Natural killer cell treated with Interleukin-12 subunit alpha and Interleukin-12 subunit beta and Interleukin-15 and Interleukin-18, amount 100 ng/mL, for 72 hours (primary cell): ENCODE data around the gene UGGT2. TPM values are rescaled to one million over a fixed set of nuclear protein-coding genes. Genes with fewer than 3 reads are reported as not detected.
"Not testable (repeated sequence)": the region's sequence is repeated elsewhere in the genome, so short reads cannot be mapped to it uniquely, and the experiment has no call there.

ENCODE experiments used
- ATAC-seq, 2 donors: fragments of 150-1000 bp; cut with Tn5 transposase in 1 of 2; sonication (Bioruptor Pico), chemical (Tn5 transposase) in 1 of 2; 2 replicates each; pipeline ENCODE4 v1.10.0; 2021
- DNase-seq: peaks from one replicate; pipeline ENCODE4 v3.0.0; 2022; ENCODE audit warnings: low spot score
- H3K27ac Mint-ChIP-seq, 2 donors: 1 replicate in 1 of 2; 2 replicates in 1 of 2; pipeline ENCODE4 v1.8.0; 2022; ENCODE audit warnings: mixed read lengths in 2 of 2, mild to moderate bottlenecking in 1 of 2, moderate library complexity in 1 of 2
- H3K27me3 Mint-ChIP-seq, 2 donors: 1 replicate in 1 of 2; 2 replicates in 1 of 2; pipeline ENCODE4 v1.8.0; 2022; ENCODE audit warnings: mixed read lengths in 2 of 2
- H3K36me3 Mint-ChIP-seq: one replicate; pipeline ENCODE4 v1.8.0; 2022; ENCODE audit warnings: mixed read lengths
- H3K4me1 Mint-ChIP-seq, 2 donors: 1 replicate in 1 of 2; 2 replicates in 1 of 2; pipeline ENCODE4 v1.8.0; 2022; ENCODE audit warnings: low read depth in 2 of 2, mixed read lengths in 2 of 2, mild to moderate bottlenecking in 1 of 2
- H3K4me3 Mint-ChIP-seq: one replicate; pipeline ENCODE4 v1.8.0; 2022; ENCODE audit warnings: mixed read lengths
- H3K9me3 Mint-ChIP-seq: 2 replicates; pipeline ENCODE4 v1.8.0; 2022; ENCODE audit warnings: mixed read lengths
- total RNA-seq, 2 donors: library from RNA; stranded (reverse); gene quantifications; one replicate each; pipeline ENCODE4 v1.2.3, GENCODE V29; 2022

The UGGT2 gene
- total RNA-seq, 2 donors from 2014 or later, result 2.3 to 6.0 TPM

DNA sequence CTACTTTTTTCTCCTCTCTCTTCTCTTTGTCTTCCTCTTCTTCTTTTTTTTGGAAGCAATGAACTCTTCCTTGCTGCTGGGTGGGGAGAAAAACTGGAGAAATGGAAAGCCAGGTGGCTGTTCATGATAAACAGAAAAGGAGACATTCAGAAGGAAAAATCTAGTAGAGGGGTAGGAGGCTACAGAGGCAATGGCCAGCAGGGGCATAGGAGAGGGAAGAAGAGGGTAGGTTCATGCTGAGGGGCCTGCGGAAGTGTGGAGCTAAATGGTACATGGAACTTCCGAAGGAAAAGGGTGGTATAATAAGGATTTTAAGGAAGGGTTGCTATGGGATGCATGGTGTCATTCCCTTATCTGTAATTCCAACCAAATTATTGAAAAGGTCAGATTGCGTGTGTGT, 19.2 kb upstream of the UGGT2 start:
- H3K36me3 Mint-ChIP-seq, result no peaks in the 10 kb centered on the region
- H3K4me3 Mint-ChIP-seq, result no peak overlapping the region
- no peak for ATAC-seq
- no peak for DNase-seq
- peaks cover 6% of the 10 kb centered on the region for H3K9me3 Mint-ChIP-seq
- H3K4me1 Mint-ChIP-seq, result no peaks in the 10 kb centered on the region
- peaks cover 0 to 7% of the 10 kb centered on the region in 2 donors for H3K27me3 Mint-ChIP-seq
- no peak overlapping the region for H3K27ac Mint-ChIP-seq

DNA sequence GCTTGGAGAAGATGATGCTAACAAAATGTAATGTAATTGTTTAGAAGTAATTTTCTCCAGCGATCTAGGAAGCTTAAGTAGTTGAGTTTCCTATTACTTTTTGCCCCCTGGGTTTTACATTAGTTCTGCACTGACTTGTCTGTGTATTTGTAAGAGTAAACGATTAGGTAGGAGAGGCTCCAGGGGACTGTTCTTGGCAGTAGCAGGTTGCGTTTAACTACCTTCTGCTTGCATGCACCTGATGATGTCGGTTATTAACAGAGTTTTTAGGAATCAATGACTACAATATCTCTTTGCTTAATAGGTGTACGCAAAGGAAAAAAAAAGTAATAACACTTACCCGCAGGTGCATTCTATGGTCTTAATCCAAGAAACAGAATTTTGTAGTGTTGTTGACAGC, 18.3 kb upstream of the UGGT2 start:
- DNase-seq (no peak), ATAC-seq (no peak)
- Mint-ChIP-seq H3K4me1 (no peaks in the 10 kb centered on the region), H3K4me3 (no peak overlapping the region), H3K27me3 (peaks cover 0 to 4% of the 10 kb centered on the region in 2 donors), H3K36me3 (no peaks in the 10 kb centered on the region), H3K27ac (no peak overlapping the region), H3K9me3 (peaks cover 3% of the 10 kb centered on the region)

DNA sequence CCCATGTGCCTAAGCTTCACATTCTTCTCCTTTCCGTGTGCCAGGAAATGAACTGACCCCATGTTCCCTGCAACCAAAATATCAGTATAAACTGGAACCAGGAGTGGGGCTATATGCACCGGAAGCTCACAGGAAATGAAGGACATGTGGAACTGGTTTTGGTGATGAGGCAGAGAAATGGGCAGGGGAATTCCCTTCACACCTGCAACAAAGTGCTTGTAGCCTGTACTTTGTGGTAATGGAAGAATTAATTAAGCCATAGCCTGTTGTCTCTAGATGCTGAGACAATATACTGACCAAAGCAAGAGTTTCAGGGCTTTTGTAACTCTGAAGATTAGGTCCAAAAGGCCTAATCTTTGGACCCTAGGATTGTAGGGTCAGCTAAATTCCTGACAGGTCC, 15.5 kb upstream of the UGGT2 start:
- ATAC-seq (no peak), DNase-seq (no peak)
- H3K36me3 Mint-ChIP-seq, result no peaks in the 10 kb centered on the region
- H3K27me3 Mint-ChIP-seq, result no peaks in the 10 kb centered on the region
- peaks cover 7% of the 10 kb centered on the region for H3K9me3 Mint-ChIP-seq
- H3K27ac Mint-ChIP-seq, result no peak overlapping the region
- H3K4me3 Mint-ChIP-seq, result no peak overlapping the region
- H3K4me1 Mint-ChIP-seq, result no peaks in the 10 kb centered on the region

DNA sequence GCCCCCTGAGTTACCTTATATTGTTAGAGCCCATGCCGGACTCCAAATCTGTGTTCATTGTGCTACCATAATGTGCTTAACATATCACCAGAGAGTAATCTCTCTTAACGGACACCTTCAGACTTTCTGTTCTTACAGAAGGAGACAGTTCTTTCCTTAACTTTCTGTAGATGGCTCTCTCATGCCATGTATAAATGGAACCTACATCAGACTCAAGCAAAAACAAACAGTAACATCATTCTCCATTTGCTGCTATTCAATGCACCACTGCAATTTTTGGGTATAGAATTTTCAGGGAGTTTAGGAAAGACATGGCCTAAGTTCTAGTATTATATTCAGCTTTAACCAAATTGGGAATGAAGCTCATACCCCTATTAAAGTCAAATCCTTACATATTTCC, 12.6 kb upstream of the UGGT2 start:
- DNase-seq (no peak), ATAC-seq (no peak)
- no peaks in the 10 kb centered on the region for H3K27me3 Mint-ChIP-seq
- H3K4me1 Mint-ChIP-seq, result no peaks in the 10 kb centered on the region
- H3K36me3 Mint-ChIP-seq, result no peaks in the 10 kb centered on the region
- H3K9me3 Mint-ChIP-seq, result peaks cover 13% of the 10 kb centered on the region
- no peak overlapping the region for H3K4me3 Mint-ChIP-seq
- no peak overlapping the region for H3K27ac Mint-ChIP-seq

DNA sequence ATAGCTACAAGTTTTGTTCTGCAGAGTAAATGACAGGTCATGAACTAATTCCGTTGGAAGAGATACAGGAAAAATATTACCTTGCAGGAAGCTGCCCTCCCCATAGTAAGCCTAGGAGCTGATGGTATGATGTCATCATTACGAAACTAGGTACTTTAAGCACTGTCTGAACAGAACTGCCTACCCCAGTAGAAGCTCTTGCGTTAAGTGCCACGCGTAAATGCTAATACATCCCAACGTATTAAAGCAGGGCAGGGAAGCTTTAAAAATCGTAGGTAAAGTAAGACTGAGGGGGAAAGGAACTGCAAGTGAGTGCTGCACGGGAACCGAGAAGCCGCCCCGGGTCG, 572 bp downstream of the UGGT2 start:
- H3K27me3 Mint-ChIP-seq, result peaks cover 15 to 23% of the 10 kb centered on the region in 2 donors
- ATAC-seq (peak; percentile 68 to 71), DNase-seq (no peak)
- peaks cover 13% of the 10 kb centered on the region for H3K9me3 Mint-ChIP-seq
- no peak overlapping the region for H3K27ac Mint-ChIP-seq
- H3K36me3 Mint-ChIP-seq, result no peaks in the 10 kb centered on the region
- peak overlapping the region; percentile 88 for H3K4me3 Mint-ChIP-seq
- peaks cover 5 to 6% of the 10 kb centered on the region in 2 donors for H3K4me1 Mint-ChIP-seq

DNA sequence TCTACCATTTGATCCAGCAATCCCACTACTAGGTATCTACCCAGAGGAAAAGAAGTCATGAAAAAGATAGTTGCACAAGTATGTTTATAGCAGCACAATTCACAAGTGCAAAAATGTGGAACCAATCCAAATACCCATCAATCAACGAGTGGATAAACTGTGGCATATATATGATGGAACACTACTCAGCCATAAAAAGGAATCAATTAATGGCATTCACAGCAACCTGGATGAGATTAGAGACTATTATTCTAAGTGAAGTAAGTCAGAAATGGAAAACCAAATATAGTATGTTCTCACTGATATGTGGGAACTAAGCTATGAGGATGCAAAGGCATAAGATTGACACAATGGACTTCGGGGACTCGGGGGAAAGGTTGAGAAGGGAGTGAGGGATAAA, 1.3 kb downstream of the UGGT2 start:
- not testable (repeated sequence) for DNase-seq, H3K27ac Mint-ChIP-seq, H3K36me3 Mint-ChIP-seq, ATAC-seq, H3K4me1 Mint-ChIP-seq
- Mint-ChIP-seq H3K27me3 (peaks cover 15 to 23% of the 10 kb centered on the region in 2 donors), H3K4me3 (peak overlapping the region; percentile 9), H3K9me3 (peaks cover 11% of the 10 kb centered on the region)

DNA sequence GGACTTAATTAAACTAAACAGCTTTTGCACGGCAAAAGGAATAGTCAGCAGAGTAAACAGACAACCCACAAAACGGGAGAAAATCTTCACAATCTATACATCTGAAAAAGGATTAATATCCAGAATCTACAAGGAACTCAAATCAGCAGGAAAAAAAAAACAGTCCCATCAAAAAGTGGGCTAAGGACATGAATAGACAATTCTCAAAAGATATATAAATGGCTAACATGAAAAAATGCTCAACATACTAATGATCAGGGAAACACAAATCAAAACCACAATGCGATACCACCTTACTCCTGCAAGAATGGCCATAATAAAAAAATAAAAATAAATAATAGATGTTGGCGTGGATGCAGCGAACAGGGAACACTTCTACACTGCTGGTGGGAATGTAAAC, 1.7 kb downstream of the UGGT2 start:
- Mint-ChIP-seq H3K9me3 (peaks cover 11% of the 10 kb centered on the region), H3K27me3 (peaks cover 15 to 23% of the 10 kb centered on the region in 2 donors)
- ATAC-seq, DNase-seq, H3K36me3 Mint-ChIP-seq, H3K4me3 Mint-ChIP-seq, H3K4me1 Mint-ChIP-seq, H3K27ac Mint-ChIP-seq: not testable (repeated sequence)

DNA sequence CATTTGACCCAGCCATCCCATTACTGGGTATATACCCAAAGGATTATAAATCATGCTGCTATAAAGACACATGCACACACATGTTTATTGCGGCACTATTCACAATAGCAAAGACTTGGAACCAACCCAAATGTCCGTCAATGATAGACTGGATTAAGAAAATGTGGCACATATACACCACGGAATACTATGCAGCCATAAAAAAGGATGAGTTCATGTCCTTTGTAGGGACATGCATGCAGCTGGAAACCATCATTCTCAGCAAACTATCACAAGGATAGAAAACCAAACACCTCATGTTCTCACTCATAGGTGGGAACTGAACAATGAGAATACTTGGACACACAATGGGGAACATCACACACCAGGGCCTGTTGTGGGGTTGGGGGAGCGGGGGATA, 2.2 kb downstream of the UGGT2 start:
- H3K4me3 Mint-ChIP-seq, H3K4me1 Mint-ChIP-seq, H3K36me3 Mint-ChIP-seq, H3K27ac Mint-ChIP-seq, ATAC-seq, DNase-seq: not testable (repeated sequence)
- Mint-ChIP-seq H3K9me3 (peaks cover 11% of the 10 kb centered on the region), H3K27me3 (peaks cover 15 to 23% of the 10 kb centered on the region in 2 donors)

DNA sequence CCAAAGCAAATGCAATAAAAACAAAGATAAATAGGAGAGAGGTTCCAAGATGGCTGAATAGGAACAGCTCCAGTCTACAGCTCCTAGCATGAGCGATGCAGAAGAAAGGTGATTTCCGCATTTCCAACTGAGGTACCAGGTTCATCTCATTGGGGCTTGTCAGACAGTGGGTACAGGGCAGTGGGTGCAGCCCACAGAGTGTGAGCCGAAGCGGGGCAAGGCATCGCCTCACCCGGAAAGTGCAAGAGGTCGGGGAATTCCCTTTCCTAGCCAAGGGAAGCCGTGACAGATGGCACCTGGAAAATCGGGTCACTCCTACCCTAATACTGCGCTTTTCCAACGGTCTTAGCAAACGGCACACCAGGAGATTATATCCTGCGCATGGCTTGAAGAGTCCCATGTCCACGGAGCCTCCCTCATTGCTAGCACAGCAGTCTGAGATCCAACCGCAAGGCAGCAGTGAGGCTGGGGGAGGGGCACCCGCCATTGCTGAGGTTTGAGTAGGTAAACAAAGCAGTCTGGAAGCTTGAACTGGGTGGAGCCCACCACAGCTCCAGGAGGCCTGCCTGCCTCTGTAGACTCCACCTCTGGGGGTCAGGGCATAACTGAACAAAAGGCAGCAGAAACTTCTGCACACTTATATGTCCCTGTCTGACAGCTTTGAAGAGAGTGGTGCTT, 6.6 kb downstream of the UGGT2 start:
- H3K27me3 Mint-ChIP-seq, H3K27ac Mint-ChIP-seq, H3K4me3 Mint-ChIP-seq, DNase-seq, ATAC-seq, H3K4me1 Mint-ChIP-seq: not testable (repeated sequence)
- Mint-ChIP-seq H3K36me3 (peaks cover 16% of the 10 kb centered on the region), H3K9me3 (peaks cover 10% of the 10 kb centered on the region)

DNA sequence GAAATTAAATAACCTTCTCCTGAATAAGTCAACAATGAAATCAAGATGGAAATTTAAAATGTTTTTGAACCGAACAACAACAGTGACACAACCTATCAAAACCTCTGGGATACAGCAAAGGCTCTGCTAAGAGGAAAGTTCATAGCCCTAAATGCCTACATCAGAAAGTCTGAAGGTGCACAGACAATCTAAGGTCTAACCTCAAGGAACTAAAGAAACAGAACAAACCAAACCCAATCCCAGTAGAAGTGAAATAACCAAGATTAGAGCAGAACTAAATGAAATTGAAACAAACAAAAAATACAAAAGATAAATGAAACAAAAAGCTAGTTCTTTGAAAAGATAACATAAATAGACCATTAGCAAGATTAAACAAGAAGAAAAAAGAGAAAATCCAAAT, 9.0 kb downstream of the UGGT2 start:
- peaks cover 15% of the 10 kb centered on the region for H3K9me3 Mint-ChIP-seq

DNA sequence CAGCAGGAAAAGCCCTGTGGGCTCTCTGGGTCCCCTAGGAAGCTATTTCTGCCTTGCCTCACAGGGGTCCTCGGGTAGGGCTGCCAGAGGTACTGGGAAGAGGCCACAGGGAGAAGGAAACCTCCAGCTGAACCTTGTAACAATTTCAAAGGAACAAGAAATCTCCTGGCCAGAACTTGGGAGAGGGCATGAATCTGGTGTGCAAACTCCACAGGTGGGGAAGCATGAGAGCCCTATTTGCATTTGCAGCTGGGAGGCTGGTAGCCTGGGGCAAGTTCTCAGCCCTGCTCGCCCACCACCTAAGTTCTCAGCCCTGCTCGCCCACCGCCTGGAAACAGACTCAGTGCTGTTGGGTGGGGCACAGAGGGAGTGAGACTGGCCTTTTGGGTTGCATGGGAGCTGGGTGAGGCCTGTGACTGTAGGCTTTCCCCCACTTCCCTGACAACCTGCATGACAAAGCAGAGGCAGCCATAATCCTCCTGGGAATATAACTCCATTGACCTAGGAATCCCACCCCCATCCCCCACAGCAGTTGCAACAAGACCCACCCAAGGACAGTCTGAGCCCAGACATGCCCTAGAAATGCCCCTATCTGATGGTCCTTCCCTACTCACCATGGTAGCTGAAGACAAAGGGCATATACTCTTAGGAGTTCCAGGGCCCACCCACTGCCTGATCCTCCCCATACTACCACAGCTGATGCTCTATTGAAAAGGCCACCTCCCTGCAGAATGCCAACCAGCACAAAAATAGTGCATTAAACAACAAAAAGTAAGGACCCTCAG, 11.7 kb downstream of the UGGT2 start:
- no peak for ATAC-seq
- no peak overlapping the region for H3K4me3 Mint-ChIP-seq
- H3K27me3 Mint-ChIP-seq, result no peaks in the 10 kb centered on the region
- H3K4me1 Mint-ChIP-seq, result no peaks in the 10 kb centered on the region
- H3K36me3 Mint-ChIP-seq, result peaks cover 16% of the 10 kb centered on the region
- no peak for DNase-seq
- H3K27ac Mint-ChIP-seq, result no peak overlapping the region
- peaks cover 9% of the 10 kb centered on the region for H3K9me3 Mint-ChIP-seq

More for the DNA sequence above, 9.0 kb downstream of the UGGT2 start:
- Mint-ChIP-seq H3K4me1 (no peaks in the 10 kb centered on the region), H3K36me3 (peaks cover 16% of the 10 kb centered on the region), H3K27me3 (no peaks in the 10 kb centered on the region), H3K4me3 (no peak overlapping the region), H3K27ac (no peak overlapping the region)
- ATAC-seq (no peak), DNase-seq (no peak)

DNA sequence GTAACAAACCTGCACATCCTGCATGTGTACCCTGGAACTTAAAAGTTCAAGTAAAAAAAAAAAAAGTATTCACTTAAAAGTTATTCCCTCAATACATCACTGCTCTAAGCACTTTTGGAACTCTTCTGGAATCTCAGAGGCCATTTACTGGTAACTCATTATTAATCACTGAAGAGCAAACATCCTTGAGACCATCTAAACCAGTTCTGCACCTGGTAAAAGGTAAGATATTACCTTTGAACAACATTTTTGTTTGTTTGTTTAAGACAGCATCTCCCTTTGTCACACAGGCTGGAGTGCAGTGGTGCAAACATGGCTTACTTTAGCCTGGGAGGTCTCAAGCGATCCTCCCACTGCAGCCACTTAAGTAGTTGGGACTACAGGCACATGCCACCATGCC, 16.7 kb downstream of the UGGT2 start:
- DNase-seq (no peak), ATAC-seq (no peak)
- H3K27me3 Mint-ChIP-seq, result no peaks in the 10 kb centered on the region
- peaks cover 8% of the 10 kb centered on the region for H3K9me3 Mint-ChIP-seq
- no peaks in the 10 kb centered on the region for H3K4me1 Mint-ChIP-seq
- no peak overlapping the region for H3K4me3 Mint-ChIP-seq
- no peaks in the 10 kb centered on the region for H3K36me3 Mint-ChIP-seq
- H3K27ac Mint-ChIP-seq, result no peak overlapping the region

DNA sequence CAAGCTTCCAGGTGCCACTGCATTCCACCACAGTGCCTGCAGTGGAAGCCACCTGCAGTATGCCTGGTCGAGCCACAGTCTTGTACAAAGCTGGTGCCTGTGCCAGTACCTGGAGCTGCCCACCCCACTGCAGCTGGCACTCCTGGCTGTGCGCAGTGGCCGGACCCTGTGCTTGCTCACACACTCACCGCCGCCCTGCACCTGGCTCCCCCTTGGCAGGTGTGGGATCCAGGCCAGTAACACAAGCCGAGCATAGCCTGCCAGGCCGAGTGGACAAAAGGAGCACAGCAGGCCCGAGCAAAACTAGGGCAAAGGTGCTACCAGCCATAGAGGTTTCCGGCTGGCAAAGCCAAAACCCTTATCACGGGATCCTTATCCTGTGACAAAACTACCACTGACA, 18.5 kb downstream of the UGGT2 start:
- Mint-ChIP-seq H3K9me3 (peaks cover 9% of the 10 kb centered on the region), H3K4me1 (no peaks in the 10 kb centered on the region), H3K4me3 (no peak overlapping the region), H3K27me3 (no peaks in the 10 kb centered on the region), H3K27ac (no peak overlapping the region), H3K36me3 (no peaks in the 10 kb centered on the region)
- DNase-seq (no peak), ATAC-seq (no peak)

DNA sequence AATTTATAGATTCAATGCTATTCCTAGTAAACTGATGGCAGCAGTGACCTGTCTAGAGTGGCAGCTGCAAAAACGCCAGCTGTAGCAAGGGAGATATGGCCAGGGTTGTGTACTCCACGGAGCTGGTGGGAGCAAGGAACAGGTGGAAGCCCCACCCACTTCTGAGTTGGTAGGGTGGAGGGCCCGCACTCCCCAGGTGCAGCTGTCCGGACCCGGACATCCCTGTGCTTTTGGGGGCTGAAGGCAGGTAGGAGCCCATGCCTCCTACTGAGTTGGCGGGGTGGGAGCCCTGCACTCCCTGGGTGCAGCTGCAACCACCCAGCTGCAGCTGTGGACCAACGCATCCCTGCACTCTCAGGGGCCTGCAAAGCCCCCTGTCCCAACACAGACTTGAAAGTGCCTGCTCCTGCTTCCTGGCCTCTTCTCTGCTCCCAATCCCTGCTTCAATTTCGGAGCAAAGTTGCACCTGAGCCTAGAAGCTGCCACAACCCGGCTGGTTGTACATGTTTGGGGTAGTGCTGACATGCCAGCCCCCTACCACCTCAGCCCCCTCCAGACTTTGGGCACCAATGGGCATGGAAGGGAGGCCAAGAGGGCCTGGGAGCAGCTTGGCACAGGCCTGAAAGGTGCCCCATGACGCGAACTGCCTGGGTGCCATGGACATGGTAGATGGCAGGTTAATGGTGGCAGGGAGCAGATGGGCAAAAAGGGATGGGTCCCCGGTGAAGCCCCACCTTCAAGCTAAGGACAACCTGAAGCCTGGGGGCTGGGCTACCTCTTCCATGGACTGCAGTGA, 19.8 kb downstream of the UGGT2 start:
- no peak overlapping the region for H3K27ac Mint-ChIP-seq
- ATAC-seq (peak; percentile 20 to 48), DNase-seq (no peak)
- no peaks in the 10 kb centered on the region for H3K27me3 Mint-ChIP-seq
- no peak overlapping the region for H3K4me3 Mint-ChIP-seq
- H3K36me3 Mint-ChIP-seq, result no peaks in the 10 kb centered on the region
- peaks cover 6% of the 10 kb centered on the region for H3K9me3 Mint-ChIP-seq
- H3K4me1 Mint-ChIP-seq, result no peaks in the 10 kb centered on the region
